H7 (cell line): ENCODE results near the gene MRPL16. TPM values are rescaled to one million over a fixed set of nuclear protein-coding genes. Genes with fewer than 3 reads are reported as not detected.

ENCODE experiments used
- DNase-seq: peaks from one replicate; pipeline ENCODE4 v3.0.0; 2012
- H3K27me3 ChIP-seq: 2 replicates; pipeline ENCODE4 v1.6.0; 2011; ENCODE audit warnings: mild to moderate bottlenecking, low read length; ENCODE audit not compliant: control insufficient read depth, insufficient read depth
- H3K36me3 ChIP-seq: replicated peaks from 2 replicates; pipeline ENCODE4 v1.5.1; 2011; ENCODE audit warnings: low read length; ENCODE audit not compliant: control insufficient read depth, insufficient read depth
- H3K4me3 ChIP-seq: 2 replicates; pipeline ENCODE4 v1.5.1; 2011; ENCODE audit warnings: low read depth, mild to moderate bottlenecking, control low read depth, low read length, moderate library complexity; ENCODE audit not compliant: insufficient read depth
- total RNA-seq: library from RNA; depleted of rRNA; stranded (reverse); fragments of >200 nt; shearing (Covaris generic); gene quantifications from 2 replicates; pipeline ENCODE4 v1.2.3, GENCODE V29; 2014

The MRPL16 gene
- total RNA-seq, 1 experiment from 2014 or later: 113 TPM

DNA sequence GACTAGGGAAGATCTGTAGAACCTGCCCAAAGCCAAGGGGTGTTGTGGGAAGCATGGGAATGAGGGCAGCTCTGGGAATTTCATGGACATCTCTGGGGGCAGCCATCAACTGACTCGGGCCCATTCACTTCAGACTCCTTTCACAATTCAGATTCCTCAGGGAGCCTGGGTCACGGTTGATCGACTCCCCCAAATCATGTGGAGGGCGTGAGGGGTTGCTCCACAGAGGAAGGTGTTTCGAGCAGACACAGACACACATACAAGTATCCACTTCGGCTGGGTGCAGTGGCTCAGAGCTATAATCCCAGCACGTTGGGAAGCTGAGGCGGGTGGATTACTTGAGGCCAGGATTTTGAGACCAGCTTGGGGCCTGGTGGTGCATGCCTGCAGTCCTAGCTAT lies 39.7 kb downstream of the MRPL16 start:
- no peak for DNase-seq
- H3K36me3 ChIP-seq: peaks cover 3% of the 10 kb centered on the region
- H3K27me3 ChIP-seq: no peaks in the 10 kb centered on the region
- H3K4me3 ChIP-seq: no peak overlapping the region

DNA sequence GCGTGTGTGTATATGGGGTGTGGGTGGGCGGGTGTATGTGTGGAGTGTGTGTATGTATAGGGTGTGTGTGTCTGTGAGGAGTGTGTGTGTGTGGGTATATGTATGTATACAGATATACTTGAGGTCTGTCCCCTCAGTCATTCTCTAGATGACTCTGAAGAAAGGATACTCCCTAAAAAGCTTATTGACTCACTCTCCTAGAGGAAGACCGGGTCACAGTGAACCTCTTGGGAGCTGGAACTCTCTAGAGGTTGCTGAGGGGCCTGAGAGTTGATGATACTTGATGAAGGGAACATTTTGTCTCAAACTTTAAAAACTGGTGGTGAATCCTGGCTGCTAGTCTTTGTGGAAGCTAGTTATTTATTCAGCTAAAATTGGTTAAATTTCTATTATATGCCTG lies 40.3 kb downstream of the MRPL16 start:
- no peak overlapping the region for H3K4me3 ChIP-seq
- DNase-seq: no peak
- H3K27me3 ChIP-seq: no peaks in the 10 kb centered on the region
- peaks cover 3% of the 10 kb centered on the region for H3K36me3 ChIP-seq

DNA sequence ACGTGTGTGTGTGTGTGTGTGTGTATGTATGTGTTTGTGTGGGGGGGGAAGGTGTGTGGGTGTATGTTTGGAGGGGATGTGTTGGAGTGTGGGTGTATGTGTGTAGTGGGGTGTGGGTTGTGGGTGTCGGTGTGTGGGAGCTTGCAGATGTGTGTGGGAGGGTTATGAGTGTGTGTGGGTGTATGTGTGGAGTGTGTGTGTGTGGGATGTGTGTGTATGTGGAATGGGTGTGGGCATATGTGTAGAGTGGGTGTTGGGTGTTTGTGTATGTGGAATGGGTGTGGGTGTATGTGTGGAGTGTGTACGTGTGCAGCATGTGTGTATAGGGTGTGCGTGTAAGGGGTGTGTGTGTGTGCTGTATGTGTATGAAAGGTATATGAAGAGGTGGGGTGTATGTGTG lies 40.8 kb downstream of the MRPL16 start:
- no peak for DNase-seq
- Histone ChIP-seq H3K4me3 (no peak overlapping the region), H3K27me3 (no peaks in the 10 kb centered on the region), H3K36me3 (peaks cover 3% of the 10 kb centered on the region)

DNA sequence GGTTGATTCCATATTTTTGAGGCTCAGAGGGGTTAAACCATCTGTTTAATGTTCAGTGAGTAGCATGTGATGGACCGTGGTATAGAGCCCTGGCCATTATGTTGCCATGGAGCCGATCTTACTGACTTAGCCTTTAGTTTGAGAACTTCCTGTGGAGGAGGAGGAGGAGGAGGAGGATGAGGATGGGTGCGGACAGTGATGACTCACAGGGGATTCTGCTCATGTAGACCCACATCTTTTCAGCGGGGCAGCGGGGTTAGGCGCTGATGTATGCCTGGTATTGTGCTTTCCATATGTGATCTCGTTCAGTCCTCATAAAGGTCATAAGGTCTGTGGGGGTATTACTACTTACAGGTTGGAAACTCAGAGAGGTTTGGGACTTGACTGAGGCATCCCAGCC lies 41.5 kb downstream of the MRPL16 start:
- Histone ChIP-seq H3K27me3 (no peaks in the 10 kb centered on the region), H3K36me3 (peaks cover 3% of the 10 kb centered on the region), H3K4me3 (no peak overlapping the region)
- DNase-seq: no peak

DNA sequence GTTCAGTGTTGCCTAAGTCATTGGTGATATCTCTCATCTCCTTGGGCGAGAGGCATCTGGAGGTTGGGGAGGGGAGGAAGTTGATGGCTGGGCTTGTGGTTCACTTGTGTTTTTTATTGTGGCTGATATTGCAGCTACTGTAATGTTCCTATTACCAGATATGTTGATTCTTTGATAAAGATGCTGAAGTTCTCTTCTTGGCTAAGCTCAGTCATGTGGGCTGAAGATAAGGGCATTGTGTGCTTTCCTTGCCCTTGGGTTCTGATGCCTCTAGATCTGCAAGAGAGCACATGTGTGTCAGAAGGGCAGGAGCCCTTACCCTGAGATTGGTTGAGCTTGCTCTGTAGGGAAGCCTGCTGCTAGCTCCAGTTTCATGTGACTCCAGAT lies 43.4 kb downstream of the MRPL16 start:
- Histone ChIP-seq H3K4me3 (no peak overlapping the region), H3K36me3 (peaks cover 2% of the 10 kb centered on the region), H3K27me3 (no peaks in the 10 kb centered on the region)
- DNase-seq: no peak

DNA sequence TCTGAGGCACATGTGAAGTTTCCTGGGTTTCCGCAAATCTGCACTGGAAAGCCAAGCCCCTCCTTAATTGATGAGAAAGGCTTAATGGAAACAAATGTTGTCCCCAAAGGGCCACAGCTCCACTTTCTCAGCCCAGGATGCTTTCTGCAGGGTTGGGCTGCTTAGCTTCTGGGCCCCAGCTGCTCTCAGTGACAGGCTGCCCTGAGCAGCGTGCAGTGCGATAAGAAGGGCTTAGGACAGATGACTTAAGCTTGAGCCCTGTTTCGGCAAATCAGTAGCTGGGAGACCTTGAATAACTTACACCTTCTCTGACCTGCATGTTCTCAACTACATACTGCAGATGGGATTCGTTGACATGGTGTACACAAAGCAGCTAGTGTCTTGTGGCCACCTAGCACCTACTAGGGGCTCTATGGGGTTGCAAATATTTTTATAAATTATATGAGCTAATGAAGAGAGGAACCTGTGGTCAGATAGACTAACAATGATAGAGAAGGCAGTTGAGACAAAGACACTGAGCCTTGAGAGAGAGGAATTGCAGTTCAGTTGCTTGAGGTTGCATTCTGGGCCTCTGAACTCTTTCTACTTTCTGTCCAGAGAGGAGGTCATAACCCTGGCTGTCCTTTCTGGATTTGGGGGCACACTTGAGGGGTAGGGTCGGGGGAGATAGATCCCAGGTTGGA lies 43.9 kb downstream of the MRPL16 start:
- peaks cover 2% of the 10 kb centered on the region for H3K36me3 ChIP-seq
- no peak for DNase-seq
- no peak overlapping the region for H3K4me3 ChIP-seq
- no peaks in the 10 kb centered on the region for H3K27me3 ChIP-seq

DNA sequence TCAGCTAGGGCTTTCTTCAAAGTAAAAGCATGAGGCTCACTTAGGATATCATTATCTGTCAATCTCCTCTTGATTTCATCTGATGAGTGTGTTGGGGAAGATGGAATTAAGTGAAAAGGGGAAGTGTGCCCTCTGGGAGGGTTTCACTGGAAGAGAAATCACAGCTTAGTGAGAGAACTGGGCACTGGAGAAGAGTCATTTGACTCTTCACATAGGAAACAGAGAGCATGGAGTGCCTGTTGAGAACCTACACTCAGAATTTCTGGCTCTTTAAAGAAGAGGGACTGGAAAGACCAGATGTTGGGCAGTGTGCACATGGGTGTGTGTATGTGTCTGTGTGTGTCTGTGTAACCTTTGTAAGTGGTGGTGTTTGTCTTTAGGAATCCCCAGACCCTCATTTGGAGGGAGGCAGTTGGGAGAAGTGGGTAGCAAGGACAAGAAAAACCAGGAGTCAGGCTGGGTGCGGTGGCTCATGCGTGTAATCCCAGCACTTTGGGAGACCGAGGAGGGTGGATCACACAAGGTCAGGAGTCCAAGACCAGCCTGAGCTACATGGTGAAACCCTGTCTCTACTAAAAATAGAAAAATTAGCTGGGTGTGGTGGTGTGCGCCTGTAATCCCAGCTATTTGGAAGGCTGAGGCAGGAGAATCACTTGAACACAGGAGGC lies 45.4 kb downstream of the MRPL16 start:
- H3K27me3 ChIP-seq: no peaks in the 10 kb centered on the region
- no peak for DNase-seq
- H3K36me3 ChIP-seq: peaks cover 2% of the 10 kb centered on the region
- no peak overlapping the region for H3K4me3 ChIP-seq

DNA sequence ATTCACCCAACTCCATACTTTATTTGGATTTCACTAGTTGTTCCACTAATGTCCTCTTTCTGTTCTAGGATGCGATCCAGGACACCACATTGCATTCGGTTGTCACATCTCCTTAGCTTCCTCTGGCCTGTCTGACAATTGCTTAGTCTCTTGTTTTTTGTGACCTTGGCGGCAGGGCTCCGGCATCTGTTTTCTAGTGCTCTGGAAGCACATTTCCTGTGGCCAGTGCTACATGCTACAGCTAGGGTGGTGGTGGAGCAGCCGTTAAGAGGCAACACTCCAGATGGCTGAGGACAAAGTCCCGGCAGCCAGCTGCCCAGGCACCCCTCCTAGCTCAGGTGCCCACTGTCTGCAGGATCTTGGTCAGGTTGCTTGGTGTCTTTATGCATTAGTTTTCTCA lies 48.6 kb downstream of the MRPL16 start:
- DNase-seq: no peak
- H3K36me3 ChIP-seq: peaks cover 2% of the 10 kb centered on the region
- H3K4me3 ChIP-seq: no peak overlapping the region
- no peaks in the 10 kb centered on the region for H3K27me3 ChIP-seq

DNA sequence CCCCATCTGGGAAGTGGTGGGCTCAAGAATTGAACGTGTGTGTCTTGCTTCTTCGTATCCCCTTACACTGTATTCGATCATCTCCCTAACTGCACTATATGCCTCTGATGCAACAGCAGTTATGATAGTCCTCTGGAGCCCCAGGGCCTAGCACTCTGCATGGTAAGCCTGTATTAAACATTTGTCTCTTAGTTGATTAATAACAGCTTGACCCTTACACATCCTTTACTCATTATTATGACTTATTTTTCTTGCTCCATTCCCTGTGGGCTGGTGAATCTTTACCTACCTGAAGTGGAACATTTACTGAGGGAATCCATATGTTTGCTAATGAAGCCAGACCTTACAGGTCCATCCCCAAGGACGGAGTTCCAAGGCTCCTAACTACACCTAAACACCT lies 49.8 kb downstream of the MRPL16 start:
- Histone ChIP-seq H3K27me3 (no peaks in the 10 kb centered on the region), H3K36me3 (peaks cover 2% of the 10 kb centered on the region), H3K4me3 (no peak overlapping the region)
- no peak for DNase-seq

DNA sequence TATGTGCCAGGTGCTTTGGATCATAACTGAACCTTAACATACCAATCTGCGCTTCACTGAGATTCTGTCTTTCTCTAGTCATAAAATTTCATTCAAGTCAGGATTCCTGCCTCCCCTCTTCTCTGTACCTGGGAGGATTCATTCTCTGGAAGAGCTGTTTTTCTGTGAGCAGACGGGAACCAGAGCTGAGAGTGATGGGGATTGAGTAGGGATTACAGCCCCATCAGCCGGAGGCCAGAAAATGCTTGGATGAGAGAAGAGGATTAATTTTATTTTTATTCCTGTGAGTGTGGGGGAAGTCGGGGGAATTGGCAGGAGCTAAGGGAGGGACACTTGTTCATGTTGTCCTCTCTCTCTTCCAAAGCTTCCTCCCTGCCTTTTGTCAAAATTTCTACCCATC lies 50.7 kb downstream of the MRPL16 start:
- no peak overlapping the region for H3K4me3 ChIP-seq
- H3K27me3 ChIP-seq: no peaks in the 10 kb centered on the region
- peaks cover 2% of the 10 kb centered on the region for H3K36me3 ChIP-seq
- DNase-seq: no peak

DNA sequence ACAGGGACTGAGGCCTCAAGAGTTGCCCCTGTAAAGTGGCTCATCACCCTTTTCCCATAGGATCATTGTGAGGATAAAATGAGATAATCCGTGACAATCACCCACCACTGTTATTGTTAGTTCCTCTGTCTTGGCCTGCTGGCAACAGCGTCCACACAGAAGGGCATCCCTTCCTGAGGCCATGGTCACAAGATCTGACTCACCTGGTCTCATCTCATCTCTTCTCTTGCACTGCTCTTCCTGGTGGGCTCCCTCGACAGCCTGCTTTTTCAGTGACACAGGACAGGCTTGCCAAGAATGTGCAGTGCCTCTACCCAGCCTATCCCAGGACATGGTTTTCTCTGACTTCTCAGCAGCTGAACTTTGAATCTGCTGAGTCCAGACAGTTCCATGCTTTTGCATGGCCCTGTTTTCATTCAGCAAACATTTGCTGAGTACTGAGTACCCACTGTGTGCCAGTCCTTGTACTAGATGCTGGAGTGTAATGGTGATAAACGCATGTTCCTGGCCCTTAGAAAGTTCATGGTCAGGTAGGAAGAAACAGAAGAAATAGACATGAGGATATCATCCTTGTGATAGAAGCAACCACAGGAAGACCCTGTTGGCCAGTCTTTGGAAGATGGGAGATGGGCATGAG lies 52.1 kb downstream of the MRPL16 start:
- Histone ChIP-seq H3K27me3 (no peaks in the 10 kb centered on the region; the same call in 1 of the 2 replicates), H3K36me3 (peaks cover 2% of the 10 kb centered on the region), H3K4me3 (no peak overlapping the region)
- DNase-seq: no peak

DNA sequence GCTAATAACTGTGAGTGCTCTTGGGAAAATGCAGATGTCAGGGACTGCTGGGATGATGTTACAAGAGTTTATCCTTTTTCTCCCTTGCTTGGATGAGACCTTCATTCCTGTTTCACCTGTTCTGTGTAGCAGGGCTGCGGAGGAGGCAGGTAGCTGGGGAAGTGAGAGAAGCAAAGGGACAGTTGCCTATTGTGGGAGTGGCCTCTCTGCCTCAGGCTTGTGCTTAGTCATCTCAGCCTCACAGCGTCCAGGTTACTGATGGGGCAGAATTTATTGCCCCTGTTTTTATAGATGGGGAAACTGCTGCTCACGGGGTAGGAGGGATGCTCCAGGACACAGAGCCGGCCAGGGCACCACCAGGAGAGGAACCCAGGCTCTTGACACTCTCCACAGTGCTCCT lies 53.7 kb downstream of the MRPL16 start:
- Histone ChIP-seq H3K36me3 (no peaks in the 10 kb centered on the region; the same call in 1 of the 2 replicates), H3K27me3 (no peaks in the 10 kb centered on the region; the same call in 1 of the 2 replicates), H3K4me3 (no peak overlapping the region)
- DNase-seq: no peak

DNA sequence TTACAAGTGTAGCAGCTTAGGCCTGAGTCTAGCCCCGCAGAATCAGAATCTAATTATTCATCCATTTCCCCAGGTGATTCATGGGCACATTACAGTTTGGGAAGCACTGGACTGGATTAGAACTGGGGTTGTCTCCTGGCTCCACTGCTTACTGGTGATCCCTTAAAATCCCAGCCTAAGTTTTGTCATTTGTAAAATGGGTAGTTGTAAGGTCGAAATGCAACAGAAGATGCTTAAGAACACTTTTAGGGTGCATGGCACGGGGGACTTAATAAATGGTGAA lies 54.1 kb downstream of the MRPL16 start:
- DNase-seq: no peak
- Histone ChIP-seq H3K27me3 (no peaks in the 10 kb centered on the region; the same call in 1 of the 2 replicates), H3K36me3 (no peaks in the 10 kb centered on the region; the same call in 1 of the 2 replicates), H3K4me3 (0 out of 2 replicates have a peak overlapping the region, but pooled peaks have one; percentile 96)
